Gastrocnemius medialis (tissue), 4 donors: ENCODE measurements around the gene PPP1R12B. TPM values are rescaled to one million over a fixed set of nuclear protein-coding genes. Genes with fewer than 3 reads are reported as not detected.

Experiments used
- ATAC-seq, 2 donors: fragments of 150-250 bp; one replicate each; pipeline ENCODE4 v1.9.1; 2016
- DNase-seq, 2 donors: peaks; one replicate each; pipeline ENCODE4 v3.0.0-alpha.2; 2019
- H3K27ac ChIP-seq, 4 donors: fragments of 200-600 bp; sonication (generic); 1 replicate in 1 of 4; 2 replicates in 3 of 4; pipeline ENCODE4 v1.5.1; 2016 to 2018; ENCODE audit warnings: mild to moderate bottlenecking in 2 of 4, moderate library complexity in 1 of 4
- H3K27me3 ChIP-seq, 3 donors: fragments of 200-600 bp; sonication (generic) in 2 of 3; 1 replicate in 1 of 3; 2 replicates in 2 of 3; pipeline versions ENCODE4 v1.5.1 to v1.6.0; 2016 to 2019; ENCODE audit warnings: mild to moderate bottlenecking in 1 of 3, moderate library complexity in 1 of 3
- H3K36me3 ChIP-seq, 2 donors: fragments of 200-600 bp; sonication (generic) in 1 of 2; one replicate each; pipeline ENCODE4 v1.5.1; 2017 to 2018
- H3K4me1 ChIP-seq, 2 donors: fragments of 200-600 bp; sonication (generic) in 1 of 2; one replicate each; pipeline ENCODE4 v1.5.1; 2016 to 2017; ENCODE audit warnings: mild to moderate bottlenecking in 2 of 2
- H3K4me3 ChIP-seq, 4 donors: fragments of 200-600 bp; sonication (generic) in 3 of 4; 1 replicate in 1 of 4; 2 replicates in 3 of 4; pipeline ENCODE4 v1.5.1; 2016 to 2019; ENCODE audit warnings: mild to moderate bottlenecking in 2 of 4
- H3K9me3 ChIP-seq, 3 donors: fragments of 200-600 bp; sonication (generic) in 2 of 3; 1 replicate in 1 of 3; 2 replicates in 2 of 3; pipeline ENCODE4 v1.5.1; 2016 to 2019
- POLR2A ChIP-seq, 2 donors: fragments of 450-650 bp; IDR thresholded peaks; one replicate each; pipeline ENCODE4 v1.6.1; 2017; ENCODE audit warnings: antibody characterized with exemption in 2 of 2, mild to moderate bottlenecking in 2 of 2, moderate library complexity in 2 of 2
- in situ Hi-C, 4 donors: fragments of 200-750 bp; cut with MboI; loops; one replicate each; pipeline versions ENCODE4 v1.15.0 to v1.8.0; 2017; ENCODE audit warnings: low sequenced_read_pairs in 4 of 4
- intact Hi-C: fragments of 100-400 bp; cut with DNase I; formaldehyde crosslinking; loops from one replicate; pipeline ENCODE4 v1.15.1; 2023; ENCODE audit warnings: low total_unique reads
- total RNA-seq, 4 donors: library from RNA; depleted of rRNA; stranded (reverse); fragments of >200 nt; gene quantifications; one replicate each; pipeline versions ENCODE4 v1.1.0 to v1.2.3, GENCODE V29; 2016
- TF ChIP-seq, protein P1 (sequence below), 5 experiments: fragments of 450-650 bp in 3 of 5; fragments of 200-600 bp in 2 of 5; sonication (generic) in 2 of 5; IDR thresholded peaks in 4 of 5; conservative IDR thresholded peaks in 1 of 5; 1 replicate in 4 of 5; 2 replicates in 1 of 5; pipeline ENCODE4 v1.5.1; 2016 to 2019; ENCODE audit warnings: antibody characterized with exemption in 5 of 5, mild to moderate bottlenecking in 3 of 5, moderate library complexity in 3 of 5

The PPP1R12B gene
- total RNA-seq, 4 donors from 2014 or later, result 127 to 207 (median 139) TPM

DNA sequence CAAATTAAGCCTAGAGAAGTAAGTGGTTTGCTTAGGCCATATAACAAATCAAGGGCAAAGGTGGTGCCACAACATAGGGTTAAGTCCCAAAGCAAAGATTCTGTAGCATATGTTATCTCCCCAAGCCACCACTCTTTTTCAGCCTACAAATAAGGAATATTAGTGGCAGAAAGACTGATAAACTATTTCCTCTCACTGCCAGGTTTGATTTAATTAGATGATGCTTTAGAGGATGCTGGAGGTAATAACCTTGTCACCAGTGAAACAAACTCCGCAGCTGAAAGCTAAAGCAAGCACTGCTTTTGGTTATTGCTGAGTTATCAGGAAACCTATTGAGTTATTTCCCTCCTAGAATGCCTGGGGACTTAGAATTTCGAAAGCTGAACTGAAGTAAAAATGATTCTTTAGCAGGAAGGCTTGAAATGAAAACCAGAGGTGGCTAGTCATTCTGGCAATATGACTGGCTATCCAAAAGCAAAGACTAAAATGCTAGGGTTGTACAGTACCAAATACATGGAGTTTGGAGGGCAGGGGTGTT, 216.5 kb downstream of the PPP1R12B start:
- intact Hi-C loops (no loop called here), in situ Hi-C loops (no loop called here)
- Histone ChIP-seq H3K27ac (peak overlapping the region in 2 of 4 donors; percentile 27 to 37), H3K27me3 (no peaks in the 10 kb centered on the region), H3K9me3 (no peaks in the 10 kb centered on the region), H3K4me1 (peaks cover 16 to 39% of the 10 kb centered on the region in 2 donors), H3K36me3 (peaks cover 0 to 65% of the 10 kb centered on the region in 2 donors), H3K4me3 (no peak overlapping the region)
- ATAC-seq (no peak), DNase-seq (no peak)
- TF ChIP-seq, protein P1, sequence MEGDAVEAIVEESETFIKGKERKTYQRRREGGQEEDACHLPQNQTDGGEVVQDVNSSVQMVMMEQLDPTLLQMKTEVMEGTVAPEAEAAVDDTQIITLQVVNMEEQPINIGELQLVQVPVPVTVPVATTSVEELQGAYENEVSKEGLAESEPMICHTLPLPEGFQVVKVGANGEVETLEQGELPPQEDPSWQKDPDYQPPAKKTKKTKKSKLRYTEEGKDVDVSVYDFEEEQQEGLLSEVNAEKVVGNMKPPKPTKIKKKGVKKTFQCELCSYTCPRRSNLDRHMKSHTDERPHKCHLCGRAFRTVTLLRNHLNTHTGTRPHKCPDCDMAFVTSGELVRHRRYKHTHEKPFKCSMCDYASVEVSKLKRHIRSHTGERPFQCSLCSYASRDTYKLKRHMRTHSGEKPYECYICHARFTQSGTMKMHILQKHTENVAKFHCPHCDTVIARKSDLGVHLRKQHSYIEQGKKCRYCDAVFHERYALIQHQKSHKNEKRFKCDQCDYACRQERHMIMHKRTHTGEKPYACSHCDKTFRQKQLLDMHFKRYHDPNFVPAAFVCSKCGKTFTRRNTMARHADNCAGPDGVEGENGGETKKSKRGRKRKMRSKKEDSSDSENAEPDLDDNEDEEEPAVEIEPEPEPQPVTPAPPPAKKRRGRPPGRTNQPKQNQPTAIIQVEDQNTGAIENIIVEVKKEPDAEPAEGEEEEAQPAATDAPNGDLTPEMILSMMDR (IDR thresholded peaks at IDR 0.05 in 4 of 5, conservative IDR thresholded peaks at IDR 0.05 in 1 of 5), result no peak
- no peak for TF ChIP-seq POLR2A (IDR thresholded peaks at IDR 0.05)

DNA sequence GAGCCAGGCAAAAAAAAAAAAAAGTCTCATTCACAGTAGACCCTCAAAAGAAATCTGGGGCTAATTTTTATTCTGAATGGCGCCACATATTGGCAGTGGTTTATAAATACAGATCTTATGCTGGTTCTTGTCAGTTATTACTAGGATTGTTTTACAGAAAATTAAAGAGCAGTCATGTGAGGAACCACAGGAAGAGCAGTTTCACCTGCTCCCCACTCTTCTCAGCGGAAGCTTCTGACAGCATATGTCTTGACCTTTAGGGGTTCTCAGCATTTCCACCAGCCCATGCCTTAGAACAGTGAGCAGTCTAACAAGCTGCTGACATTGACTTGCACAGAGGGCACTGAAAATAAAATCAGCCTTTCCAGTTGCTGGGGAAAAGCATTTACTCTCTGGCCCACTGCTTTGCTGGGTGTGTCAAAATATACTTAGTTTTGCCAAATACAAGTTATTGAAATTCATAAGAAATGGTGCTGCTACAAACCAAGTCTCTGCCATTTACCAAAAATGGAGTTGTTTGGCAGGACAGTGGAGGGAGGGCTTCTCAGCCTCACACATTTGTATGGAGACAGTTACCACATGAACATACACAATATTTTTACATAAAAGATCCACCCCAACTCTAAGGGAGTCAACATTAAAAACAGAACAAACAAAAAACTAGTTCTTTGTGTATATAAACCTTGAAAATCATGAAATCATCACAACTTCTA, 217.5 kb downstream of the PPP1R12B start:
- intact Hi-C loops (no loop called here), in situ Hi-C loops (no loop called here)
- TF ChIP-seq POLR2A (IDR thresholded peaks at IDR 0.05), result no peak
- TF ChIP-seq, protein P1 (IDR thresholded peaks at IDR 0.05 in 4 of 5, conservative IDR thresholded peaks at IDR 0.05 in 1 of 5), result no peak
- H3K4me1 ChIP-seq, result peaks cover 8 to 35% of the 10 kb centered on the region in 2 donors
- peaks cover 0 to 65% of the 10 kb centered on the region in 2 donors for H3K36me3 ChIP-seq
- no peaks in the 10 kb centered on the region for H3K9me3 ChIP-seq
- DNase-seq (no peak), ATAC-seq (no peak)
- H3K27ac ChIP-seq, result peak overlapping the region in 2 of 4 donors; percentile 27 to 37
- no peaks in the 10 kb centered on the region for H3K27me3 ChIP-seq
- no peak overlapping the region for H3K4me3 ChIP-seq

DNA sequence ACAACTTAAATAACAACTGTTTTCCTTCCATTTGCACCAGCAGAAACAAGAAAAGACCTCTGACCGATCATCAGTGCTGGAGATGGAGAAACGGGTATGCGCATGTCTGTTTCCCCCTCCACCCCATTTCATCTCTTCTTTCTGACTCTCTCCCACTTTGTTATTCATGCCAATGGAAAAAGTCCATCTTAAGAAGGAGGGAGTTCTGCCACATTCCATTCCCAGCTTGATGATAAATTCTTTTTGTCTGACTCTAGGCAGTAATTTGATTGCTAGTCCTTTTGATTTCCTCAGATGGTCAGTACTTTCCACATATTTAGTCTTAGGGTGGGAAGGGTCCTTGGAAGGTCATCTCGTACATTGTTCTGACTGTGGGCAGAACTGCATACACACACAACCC, 219.2 kb downstream of the PPP1R12B start:
- H3K4me1 ChIP-seq, result peaks cover 8 to 38% of the 10 kb centered on the region in 2 donors
- intact Hi-C loops (no loop called here), in situ Hi-C loops (no loop called here)
- H3K27ac ChIP-seq, result peak overlapping the region in 2 of 4 donors; percentile 4 to 37
- TF ChIP-seq, protein P1 (IDR thresholded peaks at IDR 0.05 in 4 of 5, conservative IDR thresholded peaks at IDR 0.05 in 1 of 5), result no peak
- TF ChIP-seq POLR2A (IDR thresholded peaks at IDR 0.05), result no peak
- no peaks in the 10 kb centered on the region for H3K9me3 ChIP-seq
- H3K27me3 ChIP-seq, result no peaks in the 10 kb centered on the region
- DNase-seq, result no peak
- no peak for ATAC-seq
- H3K36me3 ChIP-seq, result peaks cover 0 to 70% of the 10 kb centered on the region in 2 donors
- no peak overlapping the region for H3K4me3 ChIP-seq

DNA sequence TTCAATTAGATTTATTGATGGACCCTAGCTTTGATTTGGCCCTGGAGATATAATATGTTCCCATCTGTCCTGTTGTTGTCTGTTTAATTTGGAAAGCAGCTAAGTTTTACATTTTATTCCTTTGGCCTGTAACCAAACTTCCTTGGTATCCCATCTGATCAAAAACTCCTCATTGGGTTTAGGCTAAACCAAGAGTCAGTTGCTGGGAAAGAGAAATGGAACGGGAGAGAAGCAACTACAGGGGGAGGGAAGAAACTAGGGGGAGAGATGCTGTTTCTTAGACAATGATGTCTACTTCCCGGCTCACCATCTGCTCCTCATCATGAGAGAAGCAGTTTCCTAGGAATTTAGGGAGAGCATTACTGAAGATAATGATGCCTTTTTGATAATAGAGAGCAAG, 219.9 kb downstream of the PPP1R12B start:
- H3K4me1 ChIP-seq, result peaks cover 8 to 38% of the 10 kb centered on the region in 2 donors
- H3K36me3 ChIP-seq, result peaks cover 0 to 69% of the 10 kb centered on the region in 2 donors
- H3K4me3 ChIP-seq, result no peak overlapping the region
- ATAC-seq (no peak), DNase-seq (no peak)
- H3K9me3 ChIP-seq, result no peaks in the 10 kb centered on the region
- TF ChIP-seq, protein P1 (IDR thresholded peaks at IDR 0.05 in 4 of 5, conservative IDR thresholded peaks at IDR 0.05 in 1 of 5), result no peak
- no peak for TF ChIP-seq POLR2A (IDR thresholded peaks at IDR 0.05)
- in situ Hi-C loops (no loop called here), intact Hi-C loops (no loop called here)
- no peaks in the 10 kb centered on the region for H3K27me3 ChIP-seq
- H3K27ac ChIP-seq, result peak overlapping the region in 2 of 4 donors; percentile 9 to 37
